ENCODE data around the gene TMEM50B. TPM values are rescaled to one million over a fixed set of nuclear protein-coding genes. Genes with fewer than 3 reads are reported as not detected.

TMEM50B gene
- total and polyA plus RNA-seq, 2 of the 8 experiments (the other 6 are each of a cell fraction or from before 2014, with no cell fraction given), result 16.8 to 20.5 TPM

- TF ChIP-seq BRCA1 (IDR thresholded peaks at IDR 0.05; ENCODE audit: low read depth, low read length), result no peak; the same call in 1 of the 2 replicates
- no peak for TF ChIP-seq KDM5A (IDR thresholded peaks at IDR 0.05; ENCODE audit: low read length)
- TF ChIP-seq TAF7 (optimal IDR thresholded peaks at IDR 0.05; ENCODE audit: borderline replicate concordance, low read depth, low read length), result peak; percentile 83
- no peak for TF ChIP-seq BCL11A (IDR thresholded peaks at IDR 0.05; ENCODE audit: low read depth in 2 of 2, low read length in 2 of 2)
- TF ChIP-seq PHF8 (conservative IDR thresholded peaks at IDR 0.05; ENCODE audit: low read depth, low read length), result peak; percentile 61
- no peak; the same call in 1 of the 2 replicates for TF ChIP-seq SP1 (IDR thresholded peaks at IDR 0.05; ENCODE audit: low read depth, low read length)
- TF ChIP-seq, protein P1, sequence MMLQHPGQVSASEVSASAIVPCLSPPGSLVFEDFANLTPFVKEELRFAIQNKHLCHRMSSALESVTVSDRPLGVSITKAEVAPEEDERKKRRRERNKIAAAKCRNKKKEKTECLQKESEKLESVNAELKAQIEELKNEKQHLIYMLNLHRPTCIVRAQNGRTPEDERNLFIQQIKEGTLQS (IDR thresholded peaks at IDR 0.05; ENCODE audit: insufficient read depth, low read depth, low read length), result no peak
- TF ChIP-seq CREB1 (IDR thresholded peaks at IDR 0.05), result peak; percentile 73; the same call in 1 of the 2 replicates
- TF ChIP-seq EGR1 (IDR thresholded peaks at IDR 0.05; ENCODE audit: borderline replicate concordance, low read depth, low read length), result 0 out of 2 replicates have a peak, but pooled peaks have one; percentile 51
- no peak for TF ChIP-seq ZNF274 (IDR thresholded peaks at IDR 0.05; ENCODE audit: borderline replicate concordance, extremely low read depth, low read length)
- peak; percentile 90 for TF ChIP-seq TBP (IDR thresholded peaks at IDR 0.05; ENCODE audit: low read depth, low read length)
- TF ChIP-seq USF2 (IDR thresholded peaks at IDR 0.05; ENCODE audit: low read length), result no peak
- TF ChIP-seq POU5F1 (IDR thresholded peaks at IDR 0.05; ENCODE audit: low read depth, low read length), result no peak
- no peak for TF ChIP-seq TEAD4 (IDR thresholded peaks at IDR 0.05; ENCODE audit: low read depth, low read length)
- no peak for TF ChIP-seq SP2 (IDR thresholded peaks at IDR 0.05; ENCODE audit: low read length)
- TF ChIP-seq CBX5 (IDR thresholded peaks at IDR 0.05; ENCODE audit: low read depth, low read length), result no peak
- peak; percentile 47; the same call in 1 of the 2 replicates for TF ChIP-seq BACH1 (IDR thresholded peaks at IDR 0.05; ENCODE audit: low read length)
- no peak for TF ChIP-seq NANOG (IDR thresholded peaks at IDR 0.05; ENCODE audit: insufficient read depth, low read depth, low read length, poor library complexity, severe bottlenecking)
- TF ChIP-seq HDAC2 (IDR thresholded peaks at IDR 0.05; ENCODE audit: borderline replicate concordance in 1 of 2, low read depth in 2 of 2, low read length in 2 of 2), result no peak; a peak in 1 of 4 replicates
- TF ChIP-seq FOSL1 (IDR thresholded peaks at IDR 0.05; ENCODE audit: insufficient read depth, low read depth, low read length), result peak; percentile 65; the same call in 1 of the 2 replicates
- TF ChIP-seq CTBP2 (IDR thresholded peaks at IDR 0.05; ENCODE audit: borderline replicate concordance, insufficient read depth, insufficient read length, low read length), result no peak
- TF ChIP-seq MAFK (IDR thresholded peaks at IDR 0.05; ENCODE audit: low read depth, low read length), result no peak
- no peak for TF ChIP-seq NRF1 (IDR thresholded peaks at IDR 0.05; ENCODE audit: low read depth, low read length)
Measured at GRCh38 chr21:33479679-33480480, at the start of gene TMEM50B (continued).
